ENCODE results near the gene SYTL2. TPM values are rescaled to one million over a fixed set of nuclear protein-coding genes. Genes with fewer than 3 reads are reported as not detected.

Gene SYTL2
- total RNA-seq, 1 experiment from 2014 or later, result 132 TPM

- H3K27me3 ChIP-seq (ENCODE audit: control insufficient read depth, insufficient read depth, low read length), result no peaks in the 10 kb centered on the region
- POLR2A ChIA-PET, result no interaction called here
- TF ChIP-seq REST (IDR thresholded peaks at IDR 0.05; ENCODE audit: insufficient read depth in 1 of 2, low read depth in 2 of 2, low read length in 1 of 2) (no peak), POLR2AphosphoS5 (IDR thresholded peaks at IDR 0.05; ENCODE audit: low read depth, low read length) (no peak), CTCF (IDR thresholded peaks at IDR 0.05) (no peak), SIN3A (IDR thresholded peaks at IDR 0.05; ENCODE audit: borderline replicate concordance, insufficient read depth, low read depth, low read length) (no peak), TCF7L2 (IDR thresholded peaks at IDR 0.05; ENCODE audit: low read depth, low read length) (no peak)
- in situ Hi-C loops (cut with HindIII; ENCODE audit: low pct_unique_long_range_greater_than_20kb, low sequenced_read_pairs), result no loop called here
- no peaks in the 10 kb centered on the region for H3K9me3 ChIP-seq (ENCODE audit: control insufficient read depth, insufficient read depth, low read depth, low read length)
- no TSS peak for BruUV-seq (replicated peaks)
- H3K4me1 ChIP-seq (ENCODE audit: control insufficient read depth, insufficient read depth, low read length), result peaks cover 6% of the 10 kb centered on the region
- H3K36me3 ChIP-seq (ENCODE audit: control insufficient read depth, insufficient read depth, low read length), result peaks cover 6% of the 10 kb centered on the region; the same call in 1 of the 2 replicates
- no peak overlapping the region for H3K27ac ChIP-seq (ENCODE audit: low read length)
- no peak overlapping the region for H3K4me3 ChIP-seq (ENCODE audit: low read depth in 2 of 2, low read length in 2 of 2)
- ATAC-seq (no peak), DNase-seq (ENCODE audit: low read depth, low spot score) (no peak)
- intact Hi-C loops (cut with micrococcal nuclease; ENCODE audit: unreplicated experiment), result no loop called here
- CTCF ChIA-PET, result no interaction called here
These were observed 55.7 kb downstream of the SYTL2 start for GRCh38 chr11:85755285-85755684.

- TF ChIP-seq REST (IDR thresholded peaks at IDR 0.05; ENCODE audit: insufficient read depth in 1 of 2, low read depth in 2 of 2, low read length in 1 of 2), result no peak
- no peak for TF ChIP-seq SIN3A (IDR thresholded peaks at IDR 0.05; ENCODE audit: borderline replicate concordance, insufficient read depth, low read depth, low read length)
- no peak for TF ChIP-seq CTCF (IDR thresholded peaks at IDR 0.05)
- TF ChIP-seq TCF7L2 (IDR thresholded peaks at IDR 0.05; ENCODE audit: low read depth, low read length), result no peak
- TF ChIP-seq POLR2AphosphoS5 (IDR thresholded peaks at IDR 0.05; ENCODE audit: low read depth, low read length), result no peak
- in situ Hi-C loops (cut with HindIII; ENCODE audit: low pct_unique_long_range_greater_than_20kb, low sequenced_read_pairs) (no loop called here), intact Hi-C loops (cut with micrococcal nuclease; ENCODE audit: unreplicated experiment) (no loop called here)
- ChIA-PET POLR2A (interaction anchor here (0.7 kb wide), 1 partner anchor 817 kb away, joined by 3 read pairs; no protein-coding TSS in a partner anchor), CTCF (no interaction called here)
- no peak overlapping the region for H3K4me3 ChIP-seq (ENCODE audit: low read depth in 2 of 2, low read length in 2 of 2)
- H3K36me3 ChIP-seq (ENCODE audit: control insufficient read depth, insufficient read depth, low read length), result peaks cover 6% of the 10 kb centered on the region; the same call in 1 of the 2 replicates
- H3K4me1 ChIP-seq (ENCODE audit: control insufficient read depth, insufficient read depth, low read length), result peaks cover 2% of the 10 kb centered on the region; the same call in 1 of the 2 replicates
- ATAC-seq (no peak), DNase-seq (ENCODE audit: low read depth, low spot score) (no peak)
- no TSS peak for BruUV-seq (replicated peaks)
- H3K9me3 ChIP-seq (ENCODE audit: control insufficient read depth, insufficient read depth, low read depth, low read length), result no peaks in the 10 kb centered on the region
- H3K27me3 ChIP-seq (ENCODE audit: control insufficient read depth, insufficient read depth, low read length), result no peaks in the 10 kb centered on the region
- H3K27ac ChIP-seq (ENCODE audit: low read length), result no peak overlapping the region
These were observed 57.9 kb downstream of the SYTL2 start for GRCh38 chr11:85752890-85753581.

Measured in Panc1 (cell line).